ENCODE measurements around the gene NARS2. TPM values are rescaled to one million over a fixed set of nuclear protein-coding genes. Genes with fewer than 3 reads are reported as not detected.

Gene NARS2
- total and polyA plus RNA-seq, 2 donors (not counting 1 experiment from before 2014, with no cell fraction given) = 9.7 to 14.6 TPM

GRCh38 chr11:78470861-78471442 lies 103.7 kb downstream of the NARS2 start:
- no peaks in the 10 kb centered on the region for H3K27me3 ChIP-seq (replicated peaks in 1 of 4; ENCODE audit: control extremely low read depth in 1 of 4, control insufficient read depth in 3 of 4, insufficient read depth in 4 of 4, low read length in 3 of 4)
- no peak overlapping the region for H3K4me3 ChIP-seq (ENCODE audit: control extremely low read depth in 1 of 5, extremely low read depth in 1 of 5, insufficient read depth in 1 of 5, low read depth in 2 of 5, low read length in 4 of 5)
- no peaks in the 10 kb centered on the region for H3K9me3 ChIP-seq (ENCODE audit: control extremely low read depth in 1 of 3, control insufficient read depth in 2 of 3, insufficient read depth in 1 of 3, low read length in 2 of 3)
- DNase-seq (no peak), ATAC-seq (ENCODE audit: low read depth) (no peak)
- peaks cover 1 to 7% of the 10 kb centered on the region in 2 experiments for H3K36me3 ChIP-seq (replicated peaks in 1 of 2; ENCODE audit: control extremely low read depth in 1 of 2, control insufficient read depth in 1 of 2, extremely low read depth in 1 of 2, insufficient read depth in 2 of 2, low read length in 1 of 2)
- H4K20me1 ChIP-seq (ENCODE audit: control insufficient read depth, insufficient read depth, low read length, poor library complexity, severe bottlenecking) = no peaks in the 10 kb centered on the region
- H3K4me1 ChIP-seq (ENCODE audit: control insufficient read depth in 2 of 2, insufficient read depth in 2 of 2, low read length in 2 of 2) = peaks cover 12 to 13% of the 10 kb centered on the region in 2 donors
- CTCF ChIA-PET = interaction anchor here (0.7 to 1.0 kb wide), 2 partner anchors 40 to 50 kb away, joined by 3 to 5 read pairs; no protein-coding TSS in a partner anchor
- no peak overlapping the region for H3K4me3 Mint-ChIP-seq
- H3K27me3 Mint-ChIP-seq = no peaks in the 10 kb centered on the region
- WGBS (ENCODE audit: insufficient coverage) = no CpG with 5 or more reads among the region's 3 CpGs
- H3K4me2 ChIP-seq (replicated peaks; ENCODE audit: low read depth, low read length, poor library complexity, severe bottlenecking) = no peak overlapping the region
- H3K9me3 Mint-ChIP-seq (ENCODE audit: insufficient read depth) = no peaks in the 10 kb centered on the region
- no peak overlapping the region for H2AFZ ChIP-seq (ENCODE audit: insufficient read depth, low read depth, low read length, poor library complexity, severe bottlenecking)
- intact Hi-C loops (cut with micrococcal nuclease) = no loop called here
- no peaks in the 10 kb centered on the region for H3K79me2 ChIP-seq (ENCODE audit: control insufficient read depth, insufficient read depth, low read length)
- peak overlapping the region in 1 of 2 donors; percentile 60 for H3K27ac ChIP-seq (ENCODE audit: low read length in 2 of 2)
- TF ChIP-seq EZH2 (IDR thresholded peaks at IDR 0.05; ENCODE audit: borderline replicate concordance, insufficient read depth, low read depth, low read length, poor library complexity, severe bottlenecking) = no peak
- no peak for TF ChIP-seq CTCF (IDR thresholded peaks at IDR 0.05)
- H3K27ac Mint-ChIP-seq = no peak overlapping the region
- peaks cover 18% of the 10 kb centered on the region for H3K4me1 Mint-ChIP-seq
- H3K9ac ChIP-seq (ENCODE audit: low read length) = no peak overlapping the region
- POLR2A ChIA-PET = no interaction called here

GRCh38 chr11:78469896-78470295 lies 104.8 kb downstream of the NARS2 start:
- Histone ChIP-seq H2AFZ (ENCODE audit: insufficient read depth, low read depth, low read length, poor library complexity, severe bottlenecking) (peak overlapping the region; percentile 19), H3K9me3 (ENCODE audit: control extremely low read depth in 1 of 3, control insufficient read depth in 2 of 3, insufficient read depth in 1 of 3, low read length in 2 of 3) (peaks cover 0 to 4% (median 0%) of the 10 kb centered on the region in 3 donors), H3K27ac (ENCODE audit: low read length in 2 of 2) (peak overlapping the region; percentile 3 to 60), H4K20me1 (ENCODE audit: control insufficient read depth, insufficient read depth, low read length, poor library complexity, severe bottlenecking) (no peaks in the 10 kb centered on the region), H3K4me1 (ENCODE audit: control insufficient read depth in 2 of 2, insufficient read depth in 2 of 2, low read length in 2 of 2) (peaks cover 22 to 24% of the 10 kb centered on the region in 2 donors), H3K79me2 (ENCODE audit: control insufficient read depth, insufficient read depth, low read length) (no peaks in the 10 kb centered on the region), H3K4me3 (ENCODE audit: control extremely low read depth in 1 of 5, extremely low read depth in 1 of 5, insufficient read depth in 1 of 5, low read depth in 2 of 5, low read length in 4 of 5) (no peak overlapping the region), H3K27me3 (replicated peaks in 1 of 4; ENCODE audit: control extremely low read depth in 1 of 4, control insufficient read depth in 3 of 4, insufficient read depth in 4 of 4, low read length in 3 of 4) (no peaks in the 10 kb centered on the region), H3K36me3 (replicated peaks in 1 of 2; ENCODE audit: control extremely low read depth in 1 of 2, control insufficient read depth in 1 of 2, extremely low read depth in 1 of 2, insufficient read depth in 2 of 2, low read length in 1 of 2) (peaks cover 0 to 4% of the 10 kb centered on the region in 2 experiments), H3K9ac (ENCODE audit: low read length) (no peak overlapping the region), H3K4me2 (replicated peaks; ENCODE audit: low read depth, low read length, poor library complexity, severe bottlenecking) (peak overlapping the region; percentile 1)
- Mint-ChIP-seq H3K4me1 (peaks cover 28% of the 10 kb centered on the region), H3K27me3 (no peaks in the 10 kb centered on the region), H3K4me3 (peak overlapping the region; percentile 46), H3K9me3 (ENCODE audit: insufficient read depth) (no peaks in the 10 kb centered on the region), H3K27ac (peak overlapping the region; percentile 86)
- ATAC-seq (ENCODE audit: low read depth) = no peak
- ChIA-PET POLR2A (no interaction called here), CTCF (interaction anchor here (1.4 kb wide), 1 partner anchor 49 kb away, joined by 4 read pairs; no protein-coding TSS in a partner anchor)
- WGBS (ENCODE audit: insufficient coverage) = 64% methylated on average over 3 of the region's 3 CpGs
- intact Hi-C loops (cut with micrococcal nuclease) = no loop called here
- DNase-seq = peak; percentile 66
- TF ChIP-seq EZH2 (IDR thresholded peaks at IDR 0.05; ENCODE audit: borderline replicate concordance, insufficient read depth, low read depth, low read length, poor library complexity, severe bottlenecking) (no peak), CTCF (IDR thresholded peaks at IDR 0.05) (no peak)

Measured in B cell (primary cell).